ENCODE data around the gene NXF1. TPM values are rescaled to one million over a fixed set of nuclear protein-coding genes. Genes with fewer than 3 reads are reported as not detected.
A peak's percentile ranks its signal among the peaks of the same experiment; 100 is the strongest.

NXF1 gene
- polyA plus RNA-seq, 1 of the 3 experiments (the other 2 are of a cell fraction), result 59.7 TPM

GRCh38 chr11:62805961-62806441, 761 bp upstream of the NXF1 start:
- Histone ChIP-seq H4K20me1 (ENCODE audit: insufficient read depth) (peaks cover 16% of the 10 kb centered on the region), H3K4me3 (ENCODE audit: low read depth in 2 of 2, low read length in 1 of 2) (peak overlapping the region; percentile 91 to 94), H2AFZ (ENCODE audit: low read depth) (0 out of 2 replicates have a peak overlapping the region, but pooled peaks have one; percentile 81), H3K9me3 (no peaks in the 10 kb centered on the region), H3K9me2 (no peaks in the 10 kb centered on the region), H3K27ac (ENCODE audit: low read depth in 2 of 2, low read length in 1 of 2) (peak overlapping the region; percentile 45 to 73; a peak in 3 of 4 replicates), H3F3A (replicated peaks; ENCODE audit: insufficient read depth) (peaks cover 25% of the 10 kb centered on the region), H3K27me3 (ENCODE audit: insufficient read depth) (no peaks in the 10 kb centered on the region), H3K36me3 (replicated peaks in 1 of 2; ENCODE audit: control insufficient read depth in 1 of 2, insufficient read depth in 2 of 2, low read length in 1 of 2) (peaks cover 23 to 28% of the 10 kb centered on the region in 2 experiments), H3K79me2 (ENCODE audit: insufficient read depth) (peaks cover 41% of the 10 kb centered on the region), H3K4me2 (peak overlapping the region; percentile 84), H3K9ac (peak overlapping the region; percentile 93), H3K4me1 (ENCODE audit: control insufficient read depth in 1 of 2, insufficient read depth in 2 of 2, low read depth in 1 of 2, low read length in 1 of 2) (peaks cover 8 to 18% of the 10 kb centered on the region in 2 experiments)
- DNase-seq, result peak; percentile 37
- ChIA-PET CTCF (interaction anchor here (0.9 to 1.8 kb wide), 6 partner anchors 11 to 78 kb away, joined by 3 to 9 read pairs (median 4); partner anchors contain the start of gene SLC3A2), POLR2A (interaction anchor here (0.6 to 3.7 kb wide), 12 partner anchors 9 to 53 kb away, joined by 3 to 27 read pairs (median 4); partner anchors contain the start of genes STX5, TEX54 and ZBTB3)
- TF ChIP-seq USF2 (IDR thresholded peaks at IDR 0.05; ENCODE audit: borderline replicate concordance, low read depth, low read length), result no peak
- WGBS (ENCODE audit: low lambda C conversion rate), result 23% methylated on average over 10 of the region's 12 CpGs

GRCh38 chr11:62804310-62805075, 747 bp downstream of the NXF1 start:
- H3K27me3 ChIP-seq (ENCODE audit: insufficient read depth), result no peaks in the 10 kb centered on the region
- peaks cover 38 to 43% of the 10 kb centered on the region in 2 experiments for H3K36me3 ChIP-seq (replicated peaks in 1 of 2; ENCODE audit: control insufficient read depth in 1 of 2, insufficient read depth in 2 of 2, low read length in 1 of 2)
- peak overlapping the region; percentile 52; the same call in 1 of the 2 replicates for H2AFZ ChIP-seq (ENCODE audit: low read depth)
- H3K9me2 ChIP-seq, result no peaks in the 10 kb centered on the region
- H3K4me1 ChIP-seq (ENCODE audit: control insufficient read depth in 1 of 2, insufficient read depth in 2 of 2, low read depth in 1 of 2, low read length in 1 of 2), result peaks cover 8 to 18% of the 10 kb centered on the region in 2 experiments
- peak overlapping the region; percentile 75 to 83 for H3K27ac ChIP-seq (ENCODE audit: low read depth in 2 of 2, low read length in 1 of 2)
- CTCF ChIA-PET, result interaction anchor here (0.7 to 2.5 kb wide), 3 partner anchors 18 to 51 kb away, joined by 3 to 12 read pairs (median 3); partner anchors contain the start of genes TMEM179B and ZBTB3
- H3F3A ChIP-seq (replicated peaks; ENCODE audit: insufficient read depth), result peaks cover 21% of the 10 kb centered on the region
- peaks cover 41% of the 10 kb centered on the region for H3K79me2 ChIP-seq (ENCODE audit: insufficient read depth)
- H4K20me1 ChIP-seq (ENCODE audit: insufficient read depth), result peaks cover 16% of the 10 kb centered on the region
- peak overlapping the region; percentile 92 for H3K4me2 ChIP-seq
- no peak for DNase-seq
- no peaks in the 10 kb centered on the region for H3K9me3 ChIP-seq
- 3% methylated on average over 14 of the region's 14 CpGs for WGBS (ENCODE audit: low lambda C conversion rate)
- H3K9ac ChIP-seq, result peak overlapping the region; percentile 93
- H3K4me3 ChIP-seq (ENCODE audit: low read depth in 2 of 2, low read length in 1 of 2), result peak overlapping the region; percentile 91 to 94
- POLR2A ChIA-PET, result interaction anchor here (0.9 to 1.1 kb wide), 4 partner anchors 8 to 51 kb away, joined by 3 to 5 read pairs (median 4); no protein-coding TSS in a partner anchor
- no peak for TF ChIP-seq EZH2phosphoT487 (IDR thresholded peaks at IDR 0.05; ENCODE audit: borderline replicate concordance, low read depth)
- no peak for TF ChIP-seq RAD21 (IDR thresholded peaks at IDR 0.05; ENCODE audit: low read length)
- no peak for TF ChIP-seq SIN3A (IDR thresholded peaks at IDR 0.05; ENCODE audit: borderline replicate concordance, low read depth, low read length)
- TF ChIP-seq USF2 (IDR thresholded peaks at IDR 0.05; ENCODE audit: borderline replicate concordance, low read depth, low read length), result no peak
- TF ChIP-seq TAF1 (IDR thresholded peaks at IDR 0.05; ENCODE audit: borderline replicate concordance, low read depth, low read length), result no peak
- no peak for TF ChIP-seq MAX (IDR thresholded peaks at IDR 0.05; ENCODE audit: low read depth)
- no peak for TF ChIP-seq RCOR1 (IDR thresholded peaks at IDR 0.05; ENCODE audit: low read length)
- TF ChIP-seq SMC3 (IDR thresholded peaks at IDR 0.05; ENCODE audit: low read depth, low read length), result no peak
- no peak for TF ChIP-seq FOXM1 (IDR thresholded peaks at IDR 0.05; ENCODE audit: low read depth)
- no peak for TF ChIP-seq MXI1 (IDR thresholded peaks at IDR 0.05; ENCODE audit: low read depth, low read length)
- TF ChIP-seq IRF3 (IDR thresholded peaks at IDR 0.05; ENCODE audit: low read depth, low read length), result no peak
- no peak for TF ChIP-seq RFX5 (IDR thresholded peaks at IDR 0.05; ENCODE audit: low read length)
- TF ChIP-seq CHD2 (IDR thresholded peaks at IDR 0.05; ENCODE audit: low read length, partially characterized antibody), result no peak
- no peak for TF ChIP-seq REST (IDR thresholded peaks at IDR 0.05; ENCODE audit: low read depth, low read length)

Data from SK-N-SH (cell line).